Measurements from ENCODE around the gene TMEM182.

TMEM182 gene, protein sequence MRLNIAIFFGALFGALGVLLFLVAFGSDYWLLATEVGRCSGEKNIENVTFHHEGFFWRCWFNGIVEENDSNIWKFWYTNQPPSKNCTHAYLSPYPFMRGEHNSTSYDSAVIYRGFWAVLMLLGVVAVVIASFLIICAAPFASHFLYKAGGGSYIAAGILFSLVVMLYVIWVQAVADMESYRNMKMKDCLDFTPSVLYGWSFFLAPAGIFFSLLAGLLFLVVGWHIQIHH

GRCh38 chr2:102761763-102762162 is at the start of gene TMEM182:
Gene TMEM182, plus strand, starts transcription at chr2:102762031. Its CDS starts 187 bp downstream, at chr2:102762218.
- H3K4me3 ChIP-seq (ENCODE audit: low read length) = no peak within 1 kb of the TSS
- DNase-seq (ENCODE audit: low read depth) = no peak
- TF ChIP-seq, protein P1, sequence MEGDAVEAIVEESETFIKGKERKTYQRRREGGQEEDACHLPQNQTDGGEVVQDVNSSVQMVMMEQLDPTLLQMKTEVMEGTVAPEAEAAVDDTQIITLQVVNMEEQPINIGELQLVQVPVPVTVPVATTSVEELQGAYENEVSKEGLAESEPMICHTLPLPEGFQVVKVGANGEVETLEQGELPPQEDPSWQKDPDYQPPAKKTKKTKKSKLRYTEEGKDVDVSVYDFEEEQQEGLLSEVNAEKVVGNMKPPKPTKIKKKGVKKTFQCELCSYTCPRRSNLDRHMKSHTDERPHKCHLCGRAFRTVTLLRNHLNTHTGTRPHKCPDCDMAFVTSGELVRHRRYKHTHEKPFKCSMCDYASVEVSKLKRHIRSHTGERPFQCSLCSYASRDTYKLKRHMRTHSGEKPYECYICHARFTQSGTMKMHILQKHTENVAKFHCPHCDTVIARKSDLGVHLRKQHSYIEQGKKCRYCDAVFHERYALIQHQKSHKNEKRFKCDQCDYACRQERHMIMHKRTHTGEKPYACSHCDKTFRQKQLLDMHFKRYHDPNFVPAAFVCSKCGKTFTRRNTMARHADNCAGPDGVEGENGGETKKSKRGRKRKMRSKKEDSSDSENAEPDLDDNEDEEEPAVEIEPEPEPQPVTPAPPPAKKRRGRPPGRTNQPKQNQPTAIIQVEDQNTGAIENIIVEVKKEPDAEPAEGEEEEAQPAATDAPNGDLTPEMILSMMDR (conservative IDR thresholded peaks at IDR 0.05; ENCODE audit: low read depth, low read length) = no peak

GRCh38 chr2:102717308-102718018 is 44.4 kb upstream of the TMEM182 start:
- H3K4me3 ChIP-seq (ENCODE audit: low read length) = no peak overlapping the region
- no peak for DNase-seq (ENCODE audit: low read depth)
- TF ChIP-seq, protein P1 (conservative IDR thresholded peaks at IDR 0.05; ENCODE audit: low read depth, low read length) = no peak

- DNase-seq (ENCODE audit: low read depth) = no peak
- H3K4me3 ChIP-seq (ENCODE audit: low read length) = no peak overlapping the region
- TF ChIP-seq, protein P1 (conservative IDR thresholded peaks at IDR 0.05; ENCODE audit: low read depth, low read length) = no peak
Measured at GRCh38 chr2:102718387-102719316, 43.2 kb upstream of the TMEM182 start.

DNA sequence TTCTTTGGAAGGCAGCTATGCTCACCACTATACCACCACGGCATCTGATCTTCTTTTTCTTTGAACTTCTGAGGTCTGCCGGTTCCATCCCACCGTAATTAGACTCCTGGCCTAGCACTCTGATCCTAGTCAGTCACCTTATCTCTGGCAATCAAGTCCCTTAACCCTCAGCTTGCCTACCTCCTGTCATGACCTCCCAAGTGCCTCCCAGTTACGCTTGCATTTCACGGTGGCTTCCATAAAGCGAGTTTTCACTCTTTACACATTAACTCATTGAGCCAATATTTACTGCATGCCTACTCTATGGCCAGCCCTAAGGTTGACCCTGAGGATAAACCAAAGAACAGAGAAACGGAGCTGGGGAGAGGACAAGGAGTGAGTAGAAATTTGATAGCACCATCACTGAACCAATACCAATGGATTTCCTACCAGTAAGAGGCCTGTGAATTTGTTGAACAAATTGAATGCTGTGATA is 37.8 kb upstream of the TMEM182 start:
- TF ChIP-seq, protein P1 (conservative IDR thresholded peaks at IDR 0.05; ENCODE audit: low read depth, low read length) = no peak
- no peak for DNase-seq (ENCODE audit: low read depth)
- no peak overlapping the region for H3K4me3 ChIP-seq (ENCODE audit: low read length)

DNA sequence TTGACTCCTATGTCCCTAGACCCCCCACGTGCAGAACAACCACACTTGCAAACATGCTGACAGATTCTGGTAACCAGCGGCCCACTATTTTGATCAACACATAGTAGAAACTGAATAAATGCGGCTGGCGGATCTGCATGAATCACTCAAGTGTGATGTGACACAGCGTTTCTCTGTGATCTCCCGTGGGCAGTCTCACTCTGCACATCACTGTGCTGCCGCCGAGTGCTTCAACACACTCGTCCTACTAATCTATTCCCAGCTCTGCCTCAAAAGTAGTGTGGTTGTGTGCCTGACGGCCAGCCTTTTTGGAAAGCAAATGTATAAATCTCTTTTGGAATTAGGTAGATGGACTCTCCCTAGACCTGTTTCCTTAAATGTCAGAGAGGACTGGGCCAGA is 37.3 kb upstream of the TMEM182 start:
- H3K4me3 ChIP-seq (ENCODE audit: low read length) = no peak overlapping the region
- TF ChIP-seq, protein P1 (conservative IDR thresholded peaks at IDR 0.05; ENCODE audit: low read depth, low read length) = no peak
- DNase-seq (ENCODE audit: low read depth) = no peak

- DNase-seq (ENCODE audit: low read depth) = no peak
- TF ChIP-seq, protein P1 (conservative IDR thresholded peaks at IDR 0.05; ENCODE audit: low read depth, low read length) = no peak
- no peak overlapping the region for H3K4me3 ChIP-seq (ENCODE audit: low read length)
Measured at GRCh38 chr2:102726128-102727087, 35.4 kb upstream of the TMEM182 start.

All from retinal pigment epithelial cell (primary cell).